ENCODE data around the gene GMDS.

GRCh38 chr6:2140438-2141128 is 104.8 kb downstream of the GMDS start:
- TF ChIP-seq POLR2AphosphoS5 (IDR thresholded peaks at IDR 0.05; ENCODE audit: insufficient read depth in 1 of 2, low read depth in 1 of 2) = no peak
- no peak for TF ChIP-seq POLR2A (IDR thresholded peaks at IDR 0.05)
- TF ChIP-seq CTCF (IDR thresholded peaks at IDR 0.05) = no peak

All from vagina (tissue), 2 donors.